ENCODE results near the gene CD1B. TPM values are rescaled to one million over a fixed set of nuclear protein-coding genes. Genes with fewer than 3 reads are reported as not detected.
"Not testable (repeated sequence)": the region's sequence is repeated elsewhere in the genome, so short reads cannot be mapped to it uniquely, and the experiment has no call there.

The CD1B gene
- total and polyA plus RNA-seq, 2 experiments from 2014 or later: not detected

- Histone ChIP-seq H3K9ac (no peak overlapping the region), H3K9me2 (ENCODE audit: insufficient read depth) (no peaks in the 10 kb centered on the region), H3K36me3 (ENCODE audit: low read depth) (no peaks in the 10 kb centered on the region), H3K79me2 (ENCODE audit: insufficient read depth) (no peaks in the 10 kb centered on the region), H3K27ac (no peak overlapping the region), H3K4me2 (ENCODE audit: unreplicated experiment) (no peak overlapping the region), H3K4me3 (no peak overlapping the region), H3F3A (ENCODE audit: insufficient read depth) (no peaks in the 10 kb centered on the region), H3K4me1 (ENCODE audit: insufficient read depth) (no peaks in the 10 kb centered on the region), H2AFZ (no peak overlapping the region), H3K27me3 (replicated peaks; ENCODE audit: insufficient read depth) (no peaks in the 10 kb centered on the region), H4K20me1 (ENCODE audit: insufficient read depth) (no peaks in the 10 kb centered on the region), H3K9me3 (ENCODE audit: low read depth) (no peaks in the 10 kb centered on the region)
- 13 to 20% methylated on average over 7 of the region's 7 CpGs for WGBS, 2 experiments (ENCODE audit: low coverage in 1 of 2, low lambda C conversion rate in 2 of 2, missing lambda C conversion rate in 2 of 2)
- in situ Hi-C loops (cut with MboI): no loop called here
- TF ChIP-seq EZH2 (IDR thresholded peaks at IDR 0.05; ENCODE audit: insufficient read depth, poor library complexity, severe bottlenecking) (no peak), EZH2phosphoT487 (IDR thresholded peaks at IDR 0.05; ENCODE audit: insufficient read depth, low read depth) (no peak)
- DNase-seq: peak; percentile 7
These were observed 45.5 kb downstream of the CD1B start for GRCh38 chr1:158285756-158286241.

GRCh38 chr1:158283965-158284364 lies 47.4 kb downstream of the CD1B start:
- in situ Hi-C loops (cut with MboI): no loop called here
- DNase-seq: no peak
- no peaks in the 10 kb centered on the region for H3K27me3 ChIP-seq (replicated peaks; ENCODE audit: insufficient read depth)
- no peak overlapping the region for H3K4me3 ChIP-seq
- no peaks in the 10 kb centered on the region for H3K4me1 ChIP-seq (ENCODE audit: insufficient read depth)
- H3F3A ChIP-seq (ENCODE audit: insufficient read depth): no peaks in the 10 kb centered on the region
- no peak for TF ChIP-seq EZH2phosphoT487 (IDR thresholded peaks at IDR 0.05; ENCODE audit: insufficient read depth, low read depth)
- TF ChIP-seq EZH2 (IDR thresholded peaks at IDR 0.05; ENCODE audit: insufficient read depth, poor library complexity, severe bottlenecking): no peak
- no peak overlapping the region for H3K4me2 ChIP-seq (ENCODE audit: unreplicated experiment)
- no peaks in the 10 kb centered on the region for H3K36me3 ChIP-seq (ENCODE audit: low read depth)
- 6 to 7% methylated on average over 2 of the region's 2 CpGs for WGBS, 2 experiments (ENCODE audit: low coverage in 1 of 2, low lambda C conversion rate in 2 of 2, missing lambda C conversion rate in 2 of 2)
- H3K9me2 ChIP-seq (ENCODE audit: insufficient read depth): no peaks in the 10 kb centered on the region
- no peak overlapping the region for H2AFZ ChIP-seq
- no peak overlapping the region for H3K9ac ChIP-seq
- no peaks in the 10 kb centered on the region for H3K79me2 ChIP-seq (ENCODE audit: insufficient read depth)
- no peaks in the 10 kb centered on the region for H4K20me1 ChIP-seq (ENCODE audit: insufficient read depth)
- no peak overlapping the region for H3K27ac ChIP-seq
- no peaks in the 10 kb centered on the region for H3K9me3 ChIP-seq (ENCODE audit: low read depth)

- H3K4me1 ChIP-seq (ENCODE audit: insufficient read depth); in situ Hi-C loops (cut with MboI); H3K9ac ChIP-seq; H2AFZ ChIP-seq; H3K36me3 ChIP-seq (ENCODE audit: low read depth); H3K27me3 ChIP-seq (replicated peaks; ENCODE audit: insufficient read depth); H3K79me2 ChIP-seq (ENCODE audit: insufficient read depth); H3K27ac ChIP-seq; H3K4me2 ChIP-seq (ENCODE audit: unreplicated experiment); H3K4me3 ChIP-seq; H3F3A ChIP-seq (ENCODE audit: insufficient read depth); DNase-seq; H3K9me3 ChIP-seq (ENCODE audit: low read depth); H3K9me2 ChIP-seq (ENCODE audit: insufficient read depth); H4K20me1 ChIP-seq (ENCODE audit: insufficient read depth): not testable (repeated sequence)
- whole genome bisulfite sequencing, 2 experiments (ENCODE audit: low coverage in 1 of 2, low lambda C conversion rate in 2 of 2, missing lambda C conversion rate in 2 of 2): 6 to 10% methylated on average over 2 of the region's 2 CpGs
These were observed 48.9 kb downstream of the CD1B start for GRCh38 chr1:158282421-158282820.

Other genes starting within 250 kb of the CD1B start
- gene CD1D, start 150.6 kb downstream of the CD1B start, total RNA-seq (2014; rRNA removed; shearing (Covaris generic)): not detected in 2 replicates
- 0.11 TPM in 1 of 2 replicates, not detected in the other for gene CD1D, start 150.6 kb downstream of the CD1B start, polyA plus RNA-seq (2016; fragmentation: Nextera tagmentation; extraction: Ambion mirVana)
- not detected in 2 replicates for gene CD1A, start 77.1 kb downstream of the CD1B start, total RNA-seq (2014; rRNA removed; shearing (Covaris generic))
- gene CD1A, start 77.1 kb downstream of the CD1B start, polyA plus RNA-seq (2016; fragmentation: Nextera tagmentation; extraction: Ambion mirVana): not detected in 2 replicates
- not detected in 2 replicates for gene CD1C, start 41.6 kb downstream of the CD1B start, total RNA-seq (2014; rRNA removed; shearing (Covaris generic))
- gene CD1C, start 41.6 kb downstream of the CD1B start, polyA plus RNA-seq (2016; fragmentation: Nextera tagmentation; extraction: Ambion mirVana): not detected in 2 replicates
- not detected in 2 replicates for gene CD1E, start 22.4 kb upstream of the CD1B start, total RNA-seq (2014; rRNA removed; shearing (Covaris generic))
- gene CD1E, start 22.4 kb upstream of the CD1B start, polyA plus RNA-seq (2016; fragmentation: Nextera tagmentation; extraction: Ambion mirVana): not detected in 2 replicates
- gene OR10T2, start 67.9 kb upstream of the CD1B start, total RNA-seq (2014; rRNA removed; shearing (Covaris generic)): not detected in 2 replicates
- gene OR10T2, start 67.9 kb upstream of the CD1B start, polyA plus RNA-seq (2016; fragmentation: Nextera tagmentation; extraction: Ambion mirVana): not detected in 2 replicates
- gene OR10K2, start 94.7 kb upstream of the CD1B start, total RNA-seq (2014; rRNA removed; shearing (Covaris generic)): not detected in 2 replicates
- gene OR10K2, start 94.7 kb upstream of the CD1B start, polyA plus RNA-seq (2016; fragmentation: Nextera tagmentation; extraction: Ambion mirVana): not detected in 2 replicates
- gene OR10K1, start 130.3 kb upstream of the CD1B start, total RNA-seq (2014; rRNA removed; shearing (Covaris generic)): not detected in 2 replicates
- gene OR10K1, start 130.3 kb upstream of the CD1B start, polyA plus RNA-seq (2016; fragmentation: Nextera tagmentation; extraction: Ambion mirVana): not detected in 2 replicates
- not detected in 2 replicates for gene OR10R2, start 140.7 kb upstream of the CD1B start, total RNA-seq (2014; rRNA removed; shearing (Covaris generic))
- gene OR10R2, start 140.7 kb upstream of the CD1B start, polyA plus RNA-seq (2016; fragmentation: Nextera tagmentation; extraction: Ambion mirVana): not detected in 2 replicates
- gene OR6Y1, start 222.9 kb upstream of the CD1B start, total RNA-seq (2014; rRNA removed; shearing (Covaris generic)): not detected in 2 replicates
- not detected in 2 replicates for gene OR6Y1, start 222.9 kb upstream of the CD1B start, polyA plus RNA-seq (2016; fragmentation: Nextera tagmentation; extraction: Ambion mirVana)
- gene OR6P1, start 239.0 kb upstream of the CD1B start, total RNA-seq (2014; rRNA removed; shearing (Covaris generic)): not detected in 2 replicates
- not detected in 2 replicates for gene OR6P1, start 239.0 kb upstream of the CD1B start, polyA plus RNA-seq (2016; fragmentation: Nextera tagmentation; extraction: Ambion mirVana)
- not detected in 2 replicates for gene OR10X1, start 248.4 kb upstream of the CD1B start, total RNA-seq (2014; rRNA removed; shearing (Covaris generic))
- gene OR10X1, start 248.4 kb upstream of the CD1B start, polyA plus RNA-seq (2016; fragmentation: Nextera tagmentation; extraction: Ambion mirVana): not detected in 2 replicates

All from GM23248 (cell line).